ENCODE data around the gene MAPK1. TPM values are rescaled to one million over a fixed set of nuclear protein-coding genes. Genes with fewer than 3 reads are reported as not detected.

Gene MAPK1
- total RNA-seq, 1 donor from 2014 or later, result 109 TPM

GRCh38 chr22:21709688-21710087, 157.8 kb downstream of the MAPK1 start:
- no peak for DNase-seq (ENCODE audit: low spot score)

DNA sequence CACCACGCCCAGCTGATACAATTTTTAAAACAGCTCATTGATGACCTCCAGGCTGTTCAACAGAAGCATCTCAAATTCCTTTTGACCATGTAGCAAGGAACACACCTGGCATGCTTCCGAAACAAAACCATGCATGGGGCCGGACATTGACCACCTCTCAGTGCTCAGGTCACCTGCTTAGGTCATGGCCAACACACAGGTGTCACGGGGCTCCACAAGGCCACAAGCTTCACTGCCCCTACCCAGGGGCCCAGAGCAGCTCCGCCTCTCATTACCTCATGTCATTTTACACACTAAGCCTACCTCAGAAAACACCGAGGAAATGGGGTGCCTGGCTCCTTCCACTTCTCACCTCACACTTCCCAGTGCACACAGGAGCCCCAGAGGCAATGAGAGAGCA, 158.5 kb downstream of the MAPK1 start:
- DNase-seq (ENCODE audit: low spot score), result no peak

GRCh38 chr22:21707677-21708076, 159.8 kb downstream of the MAPK1 start:
- no peak for DNase-seq (ENCODE audit: low spot score)

Other genes with a start within 250 kb of the MAPK1 start
- 6.0 TPM for gene YDJC, start 237.6 kb downstream of the MAPK1 start, total RNA-seq
- 0.39 TPM for gene CCDC116, start 234.9 kb downstream of the MAPK1 start, total RNA-seq
- 31.6 TPM for gene SDF2L1, start 225.3 kb downstream of the MAPK1 start, total RNA-seq
- gene PPIL2, start 201.6 kb downstream of the MAPK1 start, total RNA-seq, result 23.6 TPM
- 2.2 TPM for gene YPEL1, start 131.9 kb downstream of the MAPK1 start, total RNA-seq
- gene PPM1F, start 85.2 kb upstream of the MAPK1 start, total RNA-seq, result 44.5 TPM
- 18.4 TPM for gene TOP3B, start 115.1 kb upstream of the MAPK1 start, total RNA-seq